ENCODE data around the gene TEP1. TPM values are rescaled to one million over a fixed set of nuclear protein-coding genes. Genes with fewer than 3 reads are reported as not detected.

Gene TEP1
- total RNA-seq, 1 donor: 33.3 TPM

GRCh38 chr14:20328705-20329104, 84.6 kb downstream of the TEP1 start:
- H3K79me2 ChIP-seq (ENCODE audit: insufficient read depth, low read length): peaks cover 53% of the 10 kb centered on the region
- no peaks in the 10 kb centered on the region for H4K20me1 ChIP-seq (ENCODE audit: insufficient read depth, low read length)
- no peak for TF ChIP-seq CTCF (IDR thresholded peaks at IDR 0.05; ENCODE audit: extremely low read depth, low read depth, low read length)
- no peak overlapping the region for H2AFZ ChIP-seq (ENCODE audit: low read length)
- no peaks in the 10 kb centered on the region for H3K27me3 ChIP-seq (ENCODE audit: insufficient read depth, low read length)
- H3K27ac ChIP-seq (ENCODE audit: low read depth, low read length): no peak overlapping the region
- H3K4me1 ChIP-seq (ENCODE audit: insufficient read depth, low read length): no peaks in the 10 kb centered on the region
- H3K4me3 ChIP-seq (ENCODE audit: insufficient read depth, low read length): no peak overlapping the region
- DNase-seq (ENCODE audit: insufficient read length, low spot score, missing footprints): no peak
- H3K36me3 ChIP-seq (ENCODE audit: insufficient read depth, low read length): peaks cover 25% of the 10 kb centered on the region
- no peak overlapping the region for H3K4me2 ChIP-seq (ENCODE audit: insufficient read depth, low read length)
- H3K9me3 ChIP-seq (ENCODE audit: low read depth, low read length): no peaks in the 10 kb centered on the region

GRCh38 chr14:20327005-20327869, 86.1 kb downstream of the TEP1 start:
- H3K27me3 ChIP-seq (ENCODE audit: insufficient read depth, low read length): no peaks in the 10 kb centered on the region
- peak overlapping the region; percentile 12 for H3K27ac ChIP-seq (ENCODE audit: low read depth, low read length)
- H3K79me2 ChIP-seq (ENCODE audit: insufficient read depth, low read length): peaks cover 43% of the 10 kb centered on the region
- no peak overlapping the region for H3K4me3 ChIP-seq (ENCODE audit: insufficient read depth, low read length)
- H3K4me2 ChIP-seq (ENCODE audit: insufficient read depth, low read length): peak overlapping the region; percentile 6
- H3K9me3 ChIP-seq (ENCODE audit: low read depth, low read length): no peaks in the 10 kb centered on the region
- no peak overlapping the region for H2AFZ ChIP-seq (ENCODE audit: low read length)
- DNase-seq (ENCODE audit: insufficient read length, low spot score, missing footprints): no peak
- no peaks in the 10 kb centered on the region for H3K4me1 ChIP-seq (ENCODE audit: insufficient read depth, low read length)
- H3K36me3 ChIP-seq (ENCODE audit: insufficient read depth, low read length): peaks cover 32% of the 10 kb centered on the region
- H4K20me1 ChIP-seq (ENCODE audit: insufficient read depth, low read length): no peaks in the 10 kb centered on the region
- peak; percentile 67 for TF ChIP-seq CTCF (IDR thresholded peaks at IDR 0.05; ENCODE audit: extremely low read depth, low read depth, low read length)

- no peak overlapping the region for H2AFZ ChIP-seq (ENCODE audit: low read length)
- H3K36me3 ChIP-seq (ENCODE audit: insufficient read depth, low read length): peaks cover 64% of the 10 kb centered on the region
- H4K20me1 ChIP-seq (ENCODE audit: insufficient read depth, low read length): no peaks in the 10 kb centered on the region
- H3K4me2 ChIP-seq (ENCODE audit: insufficient read depth, low read length): no peak overlapping the region
- H3K79me2 ChIP-seq (ENCODE audit: insufficient read depth, low read length): no peaks in the 10 kb centered on the region
- no peaks in the 10 kb centered on the region for H3K4me1 ChIP-seq (ENCODE audit: insufficient read depth, low read length)
- DNase-seq (ENCODE audit: insufficient read length, low spot score, missing footprints): no peak
- no peak overlapping the region for H3K4me3 ChIP-seq (ENCODE audit: insufficient read depth, low read length)
- no peaks in the 10 kb centered on the region for H3K9me3 ChIP-seq (ENCODE audit: low read depth, low read length)
- TF ChIP-seq CTCF (IDR thresholded peaks at IDR 0.05; ENCODE audit: extremely low read depth, low read depth, low read length): no peak
- H3K27ac ChIP-seq (ENCODE audit: low read depth, low read length): no peak overlapping the region
- H3K27me3 ChIP-seq (ENCODE audit: insufficient read depth, low read length): no peaks in the 10 kb centered on the region
Measured at GRCh38 chr14:20317720-20318119, 95.6 kb downstream of the TEP1 start.

Small RNAs within 50 kb of the gene (small RNA-seq; reads per million reads assigned to genes)
- gene RNA5SP382: 0.45 reads per million
- 2.5 reads per million, percentile 73 among the genes with 10 or more reads in this experiment for gene SNORA79B
- 101 reads per million, percentile 97 among the genes with 10 or more reads in this experiment for gene SNORD126

Other genes with a start within 250 kb of the TEP1 start
- not detected in 2 replicates for gene OR11G2, start 222.6 kb downstream of the TEP1 start, total RNA-seq
- not detected in 2 replicates for gene OR11H6, start 189.8 kb downstream of the TEP1 start, total RNA-seq
- gene OR11H7, start 184.5 kb downstream of the TEP1 start, total RNA-seq: not detected in 2 replicates
- gene OR11H4, start 174.2 kb downstream of the TEP1 start, total RNA-seq: not detected in 2 replicates
- 17.7 and 18.5 TPM in 2 replicates for gene TTC5, start 107.5 kb downstream of the TEP1 start, total RNA-seq
- gene CCNB1IP1, start 80.2 kb downstream of the TEP1 start, total RNA-seq: 42.7 and 45.4 TPM in 2 replicates
- gene PARP2, start 69.9 kb downstream of the TEP1 start, total RNA-seq: 5.8 and 8.0 TPM in 2 replicates
- 0.36 and 0.59 TPM in 2 replicates for gene KLHL33, start 22.7 kb upstream of the TEP1 start, total RNA-seq
- 36.8 and 47.8 TPM in 2 replicates for gene OSGEP, start 41.3 kb upstream of the TEP1 start, total RNA-seq
- 66.0 and 74.9 TPM in 2 replicates for gene APEX1, start 41.7 kb upstream of the TEP1 start, total RNA-seq
- 41.0 and 46.3 TPM in 2 replicates for gene PIP4P1, start 47.9 kb upstream of the TEP1 start, total RNA-seq
- gene PNP, start 55.9 kb upstream of the TEP1 start, total RNA-seq: 27.7 and 29.7 TPM in 2 replicates
- not detected in 2 replicates for gene RNASE10, start 92.0 kb upstream of the TEP1 start, total RNA-seq
- not detected in 2 replicates for gene RNASE9, start 147.5 kb upstream of the TEP1 start, total RNA-seq
- gene RNASE11, start 174.5 kb upstream of the TEP1 start, total RNA-seq: not detected in 2 replicates
- gene RNASE12, start 177.9 kb upstream of the TEP1 start, total RNA-seq: not detected in 2 replicates
- gene OR6S1, start 228.2 kb upstream of the TEP1 start, total RNA-seq: not detected in 2 replicates

Measured in osteoblast (primary cell).